GM23338 (cell line): Measurements from ENCODE around the gene GPR171. TPM values are rescaled to one million over a fixed set of nuclear protein-coding genes. Genes with fewer than 3 reads are reported as not detected.

ENCODE experiments used
- ATAC-seq: fragments of 200-7000 bp; cut with Tn5 transposase; 3 replicates; pipeline ENCODE4 v1.9.1; 2020
- DNase-seq: peaks from one replicate; pipeline ENCODE4 v3.0.0-alpha.2; 2015; ENCODE audit warnings: low spot score
- H2AFZ ChIP-seq: fragments of 200-600 bp; sonication (generic); 2 replicates; pipeline ENCODE4 v1.8.0; 2016; ENCODE audit warnings: antibody characterized with exemption, mild to moderate bottlenecking, moderate library complexity
- H3F3A ChIP-seq: fragments of 200-600 bp; sonication (generic); replicated peaks from 2 replicates; pipeline ENCODE4 v1.8.0; 2017; ENCODE audit warnings: antibody characterized with exemption, mixed run types, low read depth
- H3K27ac ChIP-seq: fragments of 200-600 bp; sonication (generic); 2 replicates; pipeline ENCODE4 v1.6.1; 2016; ENCODE audit warnings: low read depth
- H3K27me3 ChIP-seq: fragments of 200-600 bp; sonication (generic); 2 replicates; pipeline ENCODE4 v1.8.0; 2016; ENCODE audit warnings: mild to moderate bottlenecking, mixed run types, moderate library complexity; ENCODE audit not compliant: insufficient read depth
- H3K36me3 ChIP-seq: fragments of 200-600 bp; sonication (generic); 2 replicates; pipeline ENCODE4 v1.8.0; 2016; ENCODE audit warnings: mild to moderate bottlenecking; ENCODE audit not compliant: insufficient read depth
- H3K4me1 ChIP-seq: fragments of 200-600 bp; sonication (generic); 2 replicates; pipeline ENCODE4 v1.8.0; 2016; ENCODE audit warnings: mild to moderate bottlenecking, moderate library complexity; ENCODE audit not compliant: insufficient read depth
- H3K4me2 ChIP-seq: fragments of 200-600 bp; sonication (generic); 2 replicates; pipeline ENCODE4 v1.7.1; 2017; ENCODE audit warnings: mixed run types
- H3K4me3 ChIP-seq: fragments of 200-600 bp; sonication (generic); 2 replicates; pipeline ENCODE4 v1.6.1; 2016; ENCODE audit warnings: mixed run types
- H3K79me2 ChIP-seq: fragments of 200-600 bp; sonication (generic); replicated peaks from 2 replicates; pipeline ENCODE4 v1.8.0; 2017; ENCODE audit warnings: mild to moderate bottlenecking; ENCODE audit not compliant: insufficient read depth
- H3K9me2 ChIP-seq: fragments of 200-600 bp; sonication (generic); 2 replicates; pipeline ENCODE4 v1.8.0; 2017; ENCODE audit not compliant: insufficient read depth
- H4K20me1 ChIP-seq: fragments of 200-600 bp; sonication (generic); replicated peaks from 2 replicates; pipeline ENCODE4 v1.8.0; 2017; ENCODE audit warnings: mild to moderate bottlenecking; ENCODE audit not compliant: insufficient read depth
- H3K27ac Mint-ChIP-seq: 2 replicates; pipeline ENCODE4 v1.8.0; 2020; ENCODE audit warnings: inconsistent platforms, mild to moderate bottlenecking, moderate library complexity, mixed read lengths
- H3K27me3 Mint-ChIP-seq: 3 replicates; pipeline ENCODE4 v1.8.0; 2022; ENCODE audit warnings: low read depth, mild to moderate bottlenecking, moderate library complexity, mixed read lengths, inconsistent platforms; ENCODE audit not compliant: insufficient read depth, poor library complexity
- H3K36me3 Mint-ChIP-seq: 3 replicates; pipeline ENCODE4 v1.8.0; 2021; ENCODE audit warnings: low read depth, mild to moderate bottlenecking, inconsistent platforms, moderate library complexity, mixed read lengths
- H3K4me1 Mint-ChIP-seq: 3 replicates; pipeline ENCODE4 v1.8.0; 2020; ENCODE audit warnings: mild to moderate bottlenecking, inconsistent platforms, mixed read lengths
- H3K4me3 Mint-ChIP-seq: 3 replicates; pipeline ENCODE4 v1.8.0; 2021; ENCODE audit warnings: moderate library complexity, mild to moderate bottlenecking, inconsistent platforms, mixed read lengths
- H3K9me3 Mint-ChIP-seq: 3 replicates; pipeline ENCODE4 v1.8.0; 2020; ENCODE audit warnings: moderate library complexity, mild to moderate bottlenecking, inconsistent platforms, mixed read lengths
- CREB1 ChIP-seq: fragments of 250-450 bp; sonication (Bioruptor Pico); IDR thresholded peaks from 2 replicates; pipeline ENCODE4 v1.5.0; 2020; ENCODE audit warnings: low read depth, mild to moderate bottlenecking, moderate library complexity
- CTCF ChIP-seq, 2 experiments: fragments of 200-600 bp in 1 of 2; sonication (generic) in 1 of 2; conservative IDR thresholded peaks; 2 replicates each; pipeline versions ENCODE4 v1.5.1 to v1.6.1; 2016 to 2017; ENCODE audit warnings: antibody characterized with exemption in 2 of 2, low read depth in 2 of 2, mild to moderate bottlenecking in 2 of 2, moderate library complexity in 1 of 2
- ETS1 ChIP-seq: IDR thresholded peaks from 2 replicates; pipeline ENCODE4 v1.6.1; 2016; ENCODE audit warnings: antibody characterized with exemption
- EZH2 ChIP-seq: fragments of 200-600 bp; sonication (generic); IDR thresholded peaks from one replicate; pipeline ENCODE4 v1.8.0; 2017; ENCODE audit warnings: antibody characterized with exemption, mild to moderate bottlenecking, low read depth; ENCODE audit not compliant: unreplicated experiment
- EZH2phosphoT487 ChIP-seq: fragments of 200-600 bp; sonication (generic); IDR thresholded peaks from one replicate; pipeline ENCODE4 v1.8.1; 2018; ENCODE audit warnings: antibody characterized with exemption; ENCODE audit not compliant: unreplicated experiment
- JUNB ChIP-seq: IDR thresholded peaks from one replicate; pipeline ENCODE4 v1.6.1; 2016; ENCODE audit warnings: antibody characterized with exemption; ENCODE audit not compliant: unreplicated experiment
- NANOG ChIP-seq: IDR thresholded peaks from 2 replicates; pipeline ENCODE4 v1.6.1; 2016; ENCODE audit warnings: antibody characterized with exemption, borderline replicate concordance
- POLR2AphosphoS5 ChIP-seq: IDR thresholded peaks from 2 replicates; pipeline ENCODE4 v1.6.1; 2016; ENCODE audit warnings: antibody characterized with exemption, low read depth
- STAT1 ChIP-seq: IDR thresholded peaks from one replicate; pipeline ENCODE4 v1.6.1; 2016; ENCODE audit warnings: antibody characterized with exemption; ENCODE audit not compliant: unreplicated experiment
- ZNF331 ChIP-seq: fragments of 250-450 bp; sonication (Bioruptor Pico); IDR thresholded peaks from 2 replicates; pipeline ENCODE4 v1.5.0; 2020; ENCODE audit warnings: low read depth, mild to moderate bottlenecking, moderate library complexity
- ZNF462 ChIP-seq: fragments of 250-450 bp; sonication (Bioruptor Pico); IDR thresholded peaks from 2 replicates; pipeline ENCODE4 v1.5.0; 2020; ENCODE audit warnings: mild to moderate bottlenecking, moderate library complexity
- polyA plus RNA-seq: library from polyadenylated mRNA; unstranded; fragments of >200 nt; fragmentation: Nextera tagmentation; extraction: Ambion mirVana; gene quantifications from 2 replicates; pipeline ENCODE4 v1.2.1, GENCODE V29; 2016
- total RNA-seq: library from RNA; depleted of rRNA; stranded (reverse); fragments of >200 nt; shearing (Covaris generic); gene quantifications from 2 replicates; pipeline ENCODE4 v1.2.3, GENCODE V29; 2014

Gene GPR171
- total and polyA plus RNA-seq, 2 experiments from 2014 or later: 3.4 TPM; not detected in 1

GRCh38 chr3:151226088-151226563, 23.1 kb upstream of the GPR171 start (continued):
- no peak for TF ChIP-seq ZNF331 (CRISPR knock-in tag)
- TF ChIP-seq POLR2AphosphoS5: no peak
- TF ChIP-seq NANOG: no peak
- no peak for TF ChIP-seq CREB1 (CRISPR knock-in tag)
- no peak for TF ChIP-seq CTCF (conservative IDR thresholded peaks at IDR 0.05; ENCODE audit: low read depth in 2 of 2)
- no peak for TF ChIP-seq EZH2
- no peak for TF ChIP-seq ETS1

GRCh38 chr3:151225040-151225975, 22.3 kb upstream of the GPR171 start:
- Histone ChIP-seq H3K9me2 (no peaks in the 10 kb centered on the region), H2AFZ (no peak overlapping the region), H3K4me2 (no peak overlapping the region), H3K4me3 (no peak overlapping the region), H3K27ac (no peak overlapping the region), H3F3A (no peaks in the 10 kb centered on the region), H3K36me3 (no peaks in the 10 kb centered on the region), H3K27me3 (no peaks in the 10 kb centered on the region), H3K79me2 (no peaks in the 10 kb centered on the region), H4K20me1 (no peaks in the 10 kb centered on the region), H3K4me1 (peaks cover 16% of the 10 kb centered on the region)
- ATAC-seq (no peak), DNase-seq (no peak)
- Mint-ChIP-seq H3K4me3 (no peak overlapping the region), H3K27me3 (no peaks in the 10 kb centered on the region), H3K27ac (0 out of 2 replicates have a peak overlapping the region, but pooled peaks have one; percentile 11), H3K4me1 (peaks cover 15% of the 10 kb centered on the region), H3K36me3 (peaks cover 31% of the 10 kb centered on the region), H3K9me3 (peaks cover 19% of the 10 kb centered on the region)
- TF ChIP-seq JUNB (no peak), NANOG (no peak), CTCF (conservative IDR thresholded peaks at IDR 0.05; ENCODE audit: low read depth in 2 of 2) (no peak), EZH2 (no peak), STAT1 (no peak), ZNF331 (CRISPR knock-in tag) (no peak), EZH2phosphoT487 (no peak), ZNF462 (no peak)
